Stimulated activated CD4-positive, alpha-beta T cell treated with anti-CD3 and anti-CD28 coated beads, Interleukin-1b, Interleukin-23, amount 100 ng/mL, for 24 hours (primary cell): ENCODE measurements around the gene UCKL1.
"Not testable (repeated sequence)": the region's sequence is repeated elsewhere in the genome, so short reads cannot be mapped to it uniquely, and the experiment has no call there.

Experiments used
- DNase-seq, 4 experiments: peaks; one replicate each; pipeline ENCODE4 v3.0.0-alpha.2; 2020; ENCODE audit warnings: low read depth in 4 of 4, low spot score in 1 of 4

Gene UCKL1

GRCh38 chr20:63955827-63956663, at the start of gene UCKL1:
TSS of gene UCKL1 (minus strand) at chr20:63956416. CDS start at chr20:63956372, 44 bp downstream.
- peak; percentile 76 to 84 (median 81) for DNase-seq

- no peak for DNase-seq
These were observed 49.2 kb upstream of the UCKL1 start for GRCh38 chr20:64005394-64005793.

DNA sequence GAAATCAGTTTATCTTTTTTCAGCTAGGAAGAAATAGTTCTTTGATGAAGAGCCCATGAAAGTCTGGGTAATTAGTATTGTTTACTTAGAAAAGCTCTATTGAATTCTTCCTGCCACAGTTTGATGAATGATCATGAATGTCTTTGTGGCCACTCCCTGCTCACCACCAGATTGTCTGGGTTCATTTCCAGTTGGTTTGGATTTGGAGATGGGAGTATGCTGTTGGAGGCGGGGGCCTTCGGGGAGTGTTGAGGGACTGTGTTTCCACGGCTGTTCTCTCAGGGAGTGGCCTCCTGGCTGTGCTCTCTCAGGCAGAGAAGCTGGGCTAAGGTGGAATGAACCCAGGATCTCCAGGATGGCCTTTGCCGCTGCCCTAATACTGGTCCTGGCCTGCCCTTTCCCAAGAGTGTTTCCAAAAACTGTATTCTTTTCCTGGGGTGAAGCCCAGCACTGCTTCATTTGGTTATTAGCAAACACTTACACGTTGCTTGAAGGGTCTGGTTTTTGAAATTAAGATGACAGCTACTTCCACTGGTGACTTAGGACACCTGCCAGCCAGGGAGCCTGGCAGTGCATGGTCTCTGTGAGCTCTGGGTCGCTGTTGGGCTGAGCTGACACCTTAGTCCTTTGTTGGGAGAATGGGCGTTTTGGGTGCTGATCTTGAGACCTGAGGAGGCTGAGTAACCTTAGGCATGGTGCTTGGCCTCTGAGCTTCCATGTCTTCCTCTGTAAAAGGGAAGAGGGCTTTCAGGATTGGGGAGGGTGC, 47.9 kb upstream of the UCKL1 start:
- DNase-seq, result no peak

DNA sequence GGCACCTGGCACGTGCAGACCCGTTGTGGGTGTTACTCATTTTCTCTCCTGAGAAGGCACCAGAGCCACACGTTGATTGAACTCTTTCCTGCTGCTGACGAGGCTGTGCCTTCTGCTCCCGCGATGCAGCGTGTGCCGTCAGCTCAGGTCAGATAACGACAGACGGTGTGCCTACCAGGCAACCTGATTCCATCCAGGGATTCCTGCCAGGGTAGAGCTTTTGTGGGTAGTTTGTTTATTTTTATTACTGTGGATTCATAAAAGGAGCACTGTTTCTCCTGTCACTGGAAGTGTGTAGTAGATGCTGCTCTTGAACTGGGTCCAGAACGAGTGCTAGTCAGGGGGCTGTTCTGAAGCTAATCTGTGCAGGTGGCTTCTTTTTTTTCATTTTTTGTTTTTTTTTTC, 45.4 kb upstream of the UCKL1 start:
- DNase-seq, result no peak

- no peak for DNase-seq
These were observed 44.7 kb upstream of the UCKL1 start for GRCh38 chr20:64000906-64001305.

GRCh38 chr20:63982937-63983336, 26.7 kb upstream of the UCKL1 start:
- no peak for DNase-seq

DNA sequence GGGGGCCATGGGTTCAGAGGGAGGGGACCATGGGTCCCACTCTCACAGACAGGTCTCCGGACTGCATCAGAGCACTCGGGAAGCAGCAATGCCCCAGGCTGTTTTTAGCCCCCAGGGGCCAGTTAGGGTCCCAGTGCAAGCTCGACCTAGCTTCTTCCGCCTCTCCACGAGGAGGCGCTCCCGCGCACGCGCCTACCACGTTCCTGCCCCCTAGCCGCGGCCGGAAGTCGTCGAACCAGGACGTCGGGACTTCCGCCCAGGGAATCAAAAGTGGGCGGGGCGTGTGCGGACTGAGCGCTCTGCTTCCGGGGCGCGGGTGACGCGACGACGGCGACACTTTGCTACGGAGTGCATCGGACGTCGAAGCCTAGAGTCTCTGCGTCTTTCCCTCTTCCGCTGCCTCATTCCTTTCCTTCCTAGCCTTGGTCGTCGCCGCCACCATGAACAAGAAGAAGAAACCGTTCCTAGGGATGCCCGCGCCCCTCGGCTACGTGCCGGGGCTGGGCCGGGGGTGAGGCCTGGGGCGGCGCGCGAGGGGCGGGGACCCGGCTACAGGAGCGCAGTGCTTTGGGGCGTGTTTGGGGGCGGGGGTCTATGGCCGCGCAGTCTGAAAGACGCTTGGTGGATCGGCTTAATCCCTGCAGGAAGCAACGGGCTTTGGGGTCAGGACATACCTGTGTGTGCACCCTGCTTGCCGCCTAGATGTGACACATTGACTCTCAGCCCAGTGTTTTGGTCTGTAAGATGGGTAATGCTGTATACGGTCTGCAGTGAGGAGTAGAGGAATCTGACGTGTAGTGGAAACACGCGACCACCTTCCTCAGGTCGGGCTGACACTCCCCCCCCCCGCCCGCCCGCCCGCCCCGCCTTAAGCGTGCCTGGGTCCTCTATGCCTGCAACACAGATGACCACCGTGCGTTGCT, 24.9 kb upstream of the UCKL1 start, which contains the start of gene PRPF6:
Gene PRPF6 (plus strand): TSS at position 327 of the 923 bp plus-strand sequence. CDS start 114 bp downstream, at position 441.
- peak; percentile 90 to 94 (median 91) for DNase-seq

DNA sequence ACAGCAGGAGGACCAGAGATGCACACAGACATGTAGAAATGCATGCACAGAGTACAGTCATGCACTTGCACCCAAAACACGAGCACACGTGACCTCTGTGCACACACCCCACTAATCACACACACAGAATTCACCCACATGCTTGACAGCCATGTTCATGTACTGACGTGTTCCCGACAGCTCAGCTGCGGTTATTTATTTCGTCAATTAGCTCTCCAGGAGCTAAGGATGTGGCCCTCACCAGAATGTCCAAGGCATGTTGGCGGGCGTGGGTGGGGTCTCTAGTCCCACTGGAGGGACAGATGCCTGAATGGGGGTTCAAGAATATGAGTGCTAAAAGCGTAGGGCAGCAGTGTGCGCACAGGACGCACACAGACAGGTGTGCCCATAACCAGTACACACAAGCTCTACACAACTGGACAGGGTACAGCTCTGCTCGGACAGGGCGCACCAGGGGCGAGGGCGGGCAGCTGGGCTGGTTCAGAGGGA, 24.1 kb upstream of the UCKL1 start:
- DNase-seq, result no peak

- peak in 2 of 4 experiments; percentile 81 to 88 for DNase-seq
These were observed 23.5 kb upstream of the UCKL1 start, which contains the start of gene SAMD10 for GRCh38 chr20:63979557-63980316. TSS of gene SAMD10 (minus strand) at chr20:63979642. CDS start at chr20:63979467, 175 bp downstream.

DNA sequence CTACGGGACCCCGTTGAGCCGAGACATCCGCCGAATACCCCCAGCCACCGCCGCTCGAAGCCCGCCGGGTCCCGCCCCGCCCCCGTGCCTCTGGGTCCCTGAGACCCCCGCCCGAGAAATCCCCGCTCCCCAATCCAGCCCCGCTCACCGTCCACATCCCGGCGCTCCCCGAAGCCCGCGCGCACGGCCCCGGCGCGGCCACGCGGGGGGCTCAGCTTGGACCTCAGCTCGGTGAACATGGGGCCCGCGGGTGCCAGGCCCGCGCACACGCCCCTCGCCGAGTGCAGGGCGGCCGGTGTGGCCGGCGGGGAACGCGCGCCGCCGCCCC, 23.0 kb upstream of the UCKL1 start:
- DNase-seq, result no peak

DNA sequence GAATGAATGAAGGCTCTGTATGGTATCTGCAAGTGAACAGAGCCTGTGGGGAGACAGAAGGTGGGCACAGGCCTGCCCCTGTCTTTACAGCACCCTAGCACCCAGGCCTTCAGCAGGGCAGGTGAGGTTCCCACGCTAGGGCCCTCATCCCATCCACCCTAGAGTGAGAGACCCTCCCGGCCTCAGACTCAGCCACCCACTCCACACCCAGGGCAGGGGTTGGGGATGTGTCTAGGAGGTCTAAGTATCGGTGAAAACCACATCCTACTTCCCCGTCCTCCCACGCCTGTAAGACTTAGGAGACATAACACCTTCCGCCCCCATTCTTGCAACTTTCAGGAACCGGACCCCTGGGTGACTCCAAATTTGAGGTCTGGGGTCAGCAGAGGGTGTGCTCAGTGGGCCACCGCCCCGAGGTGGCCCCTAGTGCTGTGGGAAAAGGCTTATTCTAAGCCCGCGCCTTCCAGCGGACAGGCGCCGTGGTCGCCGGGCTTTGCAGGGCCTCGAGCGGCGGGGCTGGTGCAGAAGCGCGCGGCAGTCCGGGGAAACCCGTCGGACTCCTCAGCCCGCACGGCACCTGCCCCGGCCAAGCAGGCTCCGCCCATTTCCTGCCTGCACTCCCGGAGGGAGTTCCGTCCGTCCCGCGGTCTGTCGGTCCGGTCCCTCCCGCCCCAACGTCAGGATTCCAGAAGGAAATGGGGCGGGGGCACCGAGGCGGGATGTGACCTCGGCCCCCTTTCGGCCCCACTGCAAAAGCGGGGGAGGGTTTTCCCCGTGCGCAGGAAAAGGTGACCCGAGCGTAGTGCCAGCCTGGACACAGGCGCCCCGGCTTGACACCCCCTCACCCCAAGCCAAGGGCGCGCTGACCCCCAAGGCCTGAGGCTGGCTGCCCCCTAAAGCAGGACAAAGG, 22.4 kb upstream of the UCKL1 start:
- DNase-seq, result peak in 1 of 4 experiments; percentile 70

- DNase-seq, result peak in 1 of 4 experiments; percentile 52
These were observed 21.6 kb upstream of the UCKL1 start for GRCh38 chr20:63977739-63978276.

GRCh38 chr20:63976980-63977738, 20.9 kb upstream of the UCKL1 start:
- no peak for DNase-seq

GRCh38 chr20:63976511-63976910, 20.3 kb upstream of the UCKL1 start:
- not testable (repeated sequence) for DNase-seq

- DNase-seq, result no peak
These were observed 18.4 kb upstream of the UCKL1 start for GRCh38 chr20:63974402-63975200.

DNA sequence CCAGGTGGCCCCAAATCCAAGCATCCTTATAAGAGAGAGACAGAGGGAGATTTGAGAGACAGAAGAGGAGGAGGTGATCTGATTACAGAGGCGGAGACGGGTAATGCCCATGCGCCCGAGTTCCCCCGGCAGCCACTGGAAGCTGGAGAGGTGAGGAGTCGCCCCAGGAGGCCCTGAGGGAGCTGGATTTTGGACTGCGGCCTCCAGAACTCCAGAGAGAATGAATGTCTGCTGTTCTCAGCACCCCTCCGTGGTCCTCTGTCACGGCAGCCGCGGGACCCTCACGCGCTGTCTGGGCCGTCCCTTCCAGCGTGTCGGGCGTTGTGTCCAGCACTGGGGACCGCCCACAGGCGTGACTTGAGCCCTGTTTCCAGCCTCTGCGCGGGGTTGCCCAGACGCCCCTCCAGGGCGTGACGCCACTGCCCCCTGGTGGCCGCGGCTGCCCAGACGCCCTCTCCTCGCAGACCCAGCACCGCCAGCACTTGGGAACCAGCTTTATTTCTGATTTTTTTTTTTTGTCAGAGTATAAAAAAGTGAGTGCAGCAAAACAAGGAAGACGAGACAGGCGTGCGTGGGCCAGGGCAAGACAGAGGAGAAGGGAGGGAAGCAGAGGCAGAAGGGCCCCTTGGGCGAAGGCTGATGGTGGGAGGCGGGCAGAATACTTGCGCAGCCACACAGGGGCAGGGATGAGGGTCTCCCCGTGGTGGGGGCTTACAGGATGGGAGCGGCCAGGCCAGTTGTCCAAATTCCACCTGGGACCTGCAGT, 17.6 kb upstream of the UCKL1 start:
- DNase-seq, result peak in 3 of 4 experiments; percentile 63 to 75 (median 66)

DNA sequence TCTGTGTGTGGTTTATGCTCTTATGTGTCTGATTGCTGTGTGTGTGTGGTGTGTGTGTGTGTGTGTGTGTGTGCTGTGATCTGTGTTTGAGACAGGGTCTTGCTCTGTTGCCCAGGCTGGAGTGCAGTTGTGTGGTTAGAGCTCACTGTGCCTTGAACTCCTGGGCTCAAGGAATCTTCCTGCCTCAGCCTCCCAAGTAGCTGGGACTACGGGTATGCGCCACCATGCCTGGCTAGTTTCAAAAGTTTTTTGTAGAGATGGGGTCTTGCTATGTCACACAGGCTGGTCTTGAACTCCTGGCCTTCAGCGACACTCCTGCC, 16.9 kb upstream of the UCKL1 start:
- no peak for DNase-seq
